OCI-LY7 (cell line): Measurements from ENCODE around the gene CFTR. TPM values are rescaled to one million over a fixed set of nuclear protein-coding genes. Genes with fewer than 3 reads are reported as not detected.

Source experiments
- Bru-seq: library from RNA; stranded (reverse); fragments of 400-500 nt; gene quantifications from one replicate; lab custom pipeline; 2021; lab: Mats Ljungman, UMichigan
- BruChase-seq, 2 experiments: library from RNA; stranded (reverse); fragments of 400-500 nt; gene quantifications; one replicate each; lab custom pipeline; 2021; lab: Mats Ljungman, UMichigan
- BruUV-seq: library from RNA; stranded (reverse); fragments of 400-500 nt; replicated peaks from 2 replicates; lab custom pipeline; 2021; lab: Mats Ljungman, UMichigan
- CTCF ChIA-PET: fragments of 300-600 bp; sonication (Branson Sonifier 250); formaldehyde crosslinking; loops from one replicate; lab custom pipeline; 2022; ENCODE audit warnings: antibody characterized with exemption; ENCODE audit not compliant: unreplicated experiment; lab: Charles Lee
- POLR2A ChIA-PET: fragments of 300-600 bp; sonication (Branson Sonifier 250); formaldehyde crosslinking; loops from one replicate; lab custom pipeline; 2022; ENCODE audit warnings: antibody characterized with exemption; lab: Charles Lee
- DNase-seq: peaks from one replicate; pipeline ENCODE4 v3.0.0-alpha.2; 2015; ENCODE audit warnings: low spot score
- H2AFZ ChIP-seq: fragments of 200-600 bp; sonication (generic), shearing (Covaris generic); 2 replicates; pipeline ENCODE4 v1.6.1; 2014; ENCODE audit warnings: mild to moderate bottlenecking, antibody characterized with exemption, low read length, moderate library complexity
- H3K27ac ChIP-seq: fragments of 200-600 bp; sonication (generic); 2 replicates; pipeline ENCODE4 v1.5.1; 2014; ENCODE audit warnings: mixed run types, low read depth, mild to moderate bottlenecking, moderate library complexity, low read length, inconsistent platforms; ENCODE audit not compliant: poor library complexity, severe bottlenecking
- H3K36me3 ChIP-seq: fragments of 200-600 bp; sonication (generic); 2 replicates; pipeline ENCODE4 v1.6.1; 2014; ENCODE audit warnings: mild to moderate bottlenecking, antibody characterized with exemption, low read length, moderate library complexity, mixed read lengths; ENCODE audit not compliant: insufficient read depth
- H3K4me1 ChIP-seq: fragments of 200-600 bp; sonication (generic); 2 replicates; pipeline ENCODE4 v1.5.1; 2014; ENCODE audit warnings: mild to moderate bottlenecking, low read length; ENCODE audit not compliant: insufficient read depth, poor library complexity, severe bottlenecking
- H3K4me2 ChIP-seq: fragments of 200-600 bp; sonication (generic); 2 replicates; pipeline ENCODE4 v1.6.1; 2014; ENCODE audit warnings: mild to moderate bottlenecking, low read length
- H3K4me3 ChIP-seq: fragments of 200-600 bp; sonication (generic); 2 replicates; pipeline ENCODE4 v1.5.1; 2014; ENCODE audit warnings: mild to moderate bottlenecking, low read depth, low read length; ENCODE audit not compliant: poor library complexity, severe bottlenecking
- H3K79me2 ChIP-seq: fragments of 200-600 bp; sonication (generic); 2 replicates; pipeline ENCODE4 v1.6.1; 2016; ENCODE audit warnings: low read depth, mild to moderate bottlenecking, low read length, moderate library complexity, mixed read lengths; ENCODE audit not compliant: insufficient read depth
- H3K9me2 ChIP-seq: fragments of 200-600 bp; sonication (generic); 2 replicates; pipeline ENCODE4 v1.6.1; 2016; ENCODE audit warnings: mild to moderate bottlenecking, low read length, mixed read lengths; ENCODE audit not compliant: insufficient read depth
- H3K9me3 ChIP-seq: fragments of 200-600 bp; sonication (generic); 2 replicates; pipeline ENCODE4 v1.6.1; 2014; ENCODE audit warnings: mild to moderate bottlenecking, mixed run types, low read length, mixed read lengths
- H4K20me1 ChIP-seq: fragments of 200-600 bp; sonication (generic); 2 replicates; pipeline ENCODE4 v1.6.1; 2014; ENCODE audit warnings: mild to moderate bottlenecking, antibody characterized with exemption, low read length, moderate library complexity, mixed read lengths; ENCODE audit not compliant: insufficient read depth
- CTCF ChIP-seq: fragments of 200-600 bp; sonication (generic); conservative IDR thresholded peaks from 2 replicates; pipeline ENCODE4 v1.5.1; 2014; ENCODE audit warnings: mild to moderate bottlenecking, antibody characterized with exemption, low read length, moderate library complexity, mixed read lengths
- EZH2phosphoT487 ChIP-seq: fragments of 200-600 bp; sonication (generic); IDR thresholded peaks from 2 replicates; pipeline ENCODE4 v1.6.1; 2018; ENCODE audit warnings: low read depth, borderline replicate concordance, mild to moderate bottlenecking, mixed run types, antibody characterized with exemption, low read length, moderate library complexity, mixed read lengths
- intact Hi-C: fragments of 100-400 bp; cut with micrococcal nuclease; formaldehyde crosslinking; loops from one replicate; pipeline ENCODE4 v1.10.0; 2022; ENCODE audit not compliant: unreplicated experiment
- long read RNA-seq: library from polyadenylated mRNA; stranded (forward); transcript quantifications from one replicate; pipeline ENCODE4 v2.0.0, GENCODE V29; 2022
- total RNA-seq, 2 experiments: library from RNA; depleted of rRNA in 1 of 2; stranded (reverse); fragments of >200 nt in 1 of 2; shearing (Covaris generic) in 1 of 2; gene quantifications; 2 replicates each; pipeline ENCODE4 v1.2.3, GENCODE V29; 2014 to 2022

CFTR gene
- total RNA-seq (2014; rRNA removed; shearing (Covaris generic)) (not detected in 2 replicates), total RNA-seq (2022) (not detected in 2 replicates), Bru-seq, nascent RNA (percentile 0 among the genes with signal in this experiment), BruChase-seq, experiment 1, labeled RNA remaining after a 6-hour chase (percentile 3 among the genes with signal in this experiment), BruChase-seq, experiment 2, labeled RNA remaining after a 2-hour chase (percentile 3 among the genes with signal in this experiment)
- long read RNA-seq, result 0 reads

GRCh38 chr7:117479225-117480054, at the start of gene CFTR:
Gene CFTR, plus strand, starts transcription at chr7:117480025. Its CDS starts 70 bp downstream, at chr7:117480095.
- Histone ChIP-seq H2AFZ (no peak within 1 kb of the TSS), H4K20me1 (no peaks in the 10 kb centered on the region), H3K9me2 (no peaks in the 10 kb centered on the region), H3K4me1 (no peaks in the 10 kb centered on the region), H3K4me3 (no peak within 1 kb of the TSS), H3K79me2 (no peaks in the 10 kb centered on the region), H3K4me2 (no peak within 1 kb of the TSS), H3K27ac (no peak within 1 kb of the TSS), H3K36me3 (no peaks in the 10 kb centered on the region), H3K9me3 (no peaks in the 10 kb centered on the region)
- intact Hi-C loops, result no loop called here
- no TSS peak for BruUV-seq
- ChIA-PET POLR2A (no interaction called here), CTCF (no interaction called here)
- TF ChIP-seq EZH2phosphoT487, result no peak
- TF ChIP-seq CTCF, result no peak
- DNase-seq, result no peak

DNA sequence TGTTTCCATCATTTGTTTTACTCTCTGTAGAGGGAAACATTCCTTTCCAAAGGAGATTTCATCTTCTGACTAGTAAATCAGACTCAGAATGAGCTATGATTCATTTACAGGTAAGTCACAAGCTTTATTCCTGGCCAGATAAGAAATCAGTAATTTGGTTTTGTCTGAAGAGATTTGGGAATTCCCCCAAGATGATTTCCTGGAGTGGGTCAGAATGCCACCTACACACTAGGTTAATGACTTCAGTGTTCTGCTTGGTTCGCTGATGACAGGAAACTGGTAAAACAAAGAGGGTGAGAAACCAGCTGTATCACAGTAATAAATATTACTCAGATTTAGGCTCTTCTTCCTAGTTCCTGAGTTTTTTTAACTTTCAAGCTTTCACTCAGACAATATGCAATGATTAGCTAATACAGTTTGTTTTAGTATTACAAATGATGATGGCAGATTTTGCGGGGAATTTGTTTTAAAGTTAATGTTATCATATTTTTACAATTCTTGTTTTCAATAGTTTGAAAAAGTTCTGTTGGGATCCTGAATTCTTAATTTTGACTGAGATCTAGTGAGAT, 44.3 kb upstream of the CFTR start:
- H2AFZ ChIP-seq, result no peak overlapping the region
- no peaks in the 10 kb centered on the region for H3K36me3 ChIP-seq
- ChIA-PET CTCF (no interaction called here), POLR2A (interaction anchor here (0.6 kb wide), 1 partner anchor 1100 kb away, joined by 3 read pairs; no protein-coding TSS in a partner anchor)
- no peak overlapping the region for H3K4me2 ChIP-seq
- H3K4me1 ChIP-seq, result no peaks in the 10 kb centered on the region
- no peak overlapping the region for H3K27ac ChIP-seq
- no peaks in the 10 kb centered on the region for H3K79me2 ChIP-seq
- no peak for DNase-seq
- no peak overlapping the region for H3K4me3 ChIP-seq
- TF ChIP-seq EZH2phosphoT487 (no peak), CTCF (no peak)
- H4K20me1 ChIP-seq, result no peaks in the 10 kb centered on the region
- BruUV-seq, result no TSS peak
- H3K9me3 ChIP-seq, result no peaks in the 10 kb centered on the region
- intact Hi-C loops, result no loop called here
- H3K9me2 ChIP-seq, result no peaks in the 10 kb centered on the region
